ENCODE measurements around the gene FGF9.

DNA sequence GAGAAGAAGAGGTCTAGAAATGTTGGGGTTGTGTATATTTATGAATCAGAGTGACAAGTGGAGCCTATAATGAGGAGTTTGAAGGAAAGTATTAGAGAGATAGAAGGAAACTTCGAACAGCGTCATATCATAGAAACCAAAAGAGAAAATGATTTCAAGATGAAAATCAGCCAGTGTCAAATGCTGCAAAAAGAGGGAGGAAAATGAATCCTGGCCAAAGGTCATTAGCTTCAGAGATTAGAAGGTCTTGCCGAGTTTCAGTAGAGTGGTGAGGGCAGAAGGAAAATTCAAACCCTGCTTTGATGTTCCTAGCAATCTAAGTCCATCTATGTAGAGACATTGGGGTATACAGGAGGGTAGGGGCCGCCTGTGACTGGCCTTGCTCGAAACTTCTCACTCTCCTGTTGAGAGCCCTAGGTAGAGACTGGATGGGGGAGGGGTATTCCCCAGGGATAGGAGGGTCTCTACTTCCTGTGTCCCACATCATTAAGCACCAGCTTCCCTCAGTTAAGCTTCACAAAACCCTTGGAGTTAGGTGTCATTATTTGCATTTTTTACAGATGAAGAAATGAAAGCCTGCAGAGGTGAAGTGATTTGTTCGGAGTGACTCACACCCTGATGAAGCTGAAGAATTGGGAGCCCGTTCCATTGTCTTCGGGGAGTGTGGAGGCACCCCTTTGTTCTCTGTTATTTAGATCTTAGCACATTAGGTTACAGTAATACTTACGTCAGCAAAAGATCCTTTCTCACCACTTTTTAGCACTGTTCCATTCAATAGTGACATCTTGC lies 62.8 kb downstream of the FGF9 start:
- TF ChIP-seq EZH2 (IDR thresholded peaks at IDR 0.05; ENCODE audit: borderline replicate concordance, low read length): no peak
- TF ChIP-seq, protein P1, sequence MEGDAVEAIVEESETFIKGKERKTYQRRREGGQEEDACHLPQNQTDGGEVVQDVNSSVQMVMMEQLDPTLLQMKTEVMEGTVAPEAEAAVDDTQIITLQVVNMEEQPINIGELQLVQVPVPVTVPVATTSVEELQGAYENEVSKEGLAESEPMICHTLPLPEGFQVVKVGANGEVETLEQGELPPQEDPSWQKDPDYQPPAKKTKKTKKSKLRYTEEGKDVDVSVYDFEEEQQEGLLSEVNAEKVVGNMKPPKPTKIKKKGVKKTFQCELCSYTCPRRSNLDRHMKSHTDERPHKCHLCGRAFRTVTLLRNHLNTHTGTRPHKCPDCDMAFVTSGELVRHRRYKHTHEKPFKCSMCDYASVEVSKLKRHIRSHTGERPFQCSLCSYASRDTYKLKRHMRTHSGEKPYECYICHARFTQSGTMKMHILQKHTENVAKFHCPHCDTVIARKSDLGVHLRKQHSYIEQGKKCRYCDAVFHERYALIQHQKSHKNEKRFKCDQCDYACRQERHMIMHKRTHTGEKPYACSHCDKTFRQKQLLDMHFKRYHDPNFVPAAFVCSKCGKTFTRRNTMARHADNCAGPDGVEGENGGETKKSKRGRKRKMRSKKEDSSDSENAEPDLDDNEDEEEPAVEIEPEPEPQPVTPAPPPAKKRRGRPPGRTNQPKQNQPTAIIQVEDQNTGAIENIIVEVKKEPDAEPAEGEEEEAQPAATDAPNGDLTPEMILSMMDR (conservative IDR thresholded peaks at IDR 0.05 in 1 of 2, IDR thresholded peaks at IDR 0.05 in 1 of 2; ENCODE audit: extremely low read depth in 1 of 2, insufficient read depth in 1 of 2, low read depth in 1 of 2, low read length in 2 of 2): no peak
